ENCODE measurements around the gene TNFRSF12A. TPM values are rescaled to one million over a fixed set of nuclear protein-coding genes. Genes with fewer than 3 reads are reported as not detected.

TNFRSF12A gene
- total and polyA plus RNA-seq, 4 donors = 60.4 to 271 (median 95.7) TPM

DNA sequence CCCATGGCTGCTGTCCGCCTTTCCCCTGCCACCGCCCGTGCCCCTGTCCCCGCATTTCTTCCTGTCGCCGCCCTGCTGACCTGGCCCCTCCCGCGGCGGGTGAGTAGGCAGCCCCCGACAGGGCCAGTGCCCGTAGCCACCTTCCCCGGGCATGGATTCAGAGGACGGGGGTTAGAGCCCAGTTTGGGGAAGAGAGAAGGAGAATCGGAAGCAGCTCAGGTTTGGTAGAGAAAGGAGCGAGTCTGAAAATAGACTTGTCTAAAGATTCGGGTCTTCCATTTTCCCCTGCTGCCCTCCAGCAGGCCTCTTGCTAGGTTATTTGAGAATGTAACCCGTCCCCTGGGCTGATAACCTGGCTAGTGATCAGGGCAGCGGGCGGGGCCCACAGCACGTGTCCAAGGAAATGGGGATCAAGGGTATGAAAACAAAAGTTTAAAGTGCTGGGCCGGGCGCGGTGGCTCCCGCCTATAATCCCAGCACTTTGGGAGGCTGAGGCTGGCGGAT lies 15.3 kb upstream of the TNFRSF12A start:
- DNase-seq = no peak
- Histone ChIP-seq H3K4me1 (ENCODE audit: control insufficient read depth in 1 of 2, insufficient read depth in 2 of 2, low read length in 2 of 2) (no peaks in the 10 kb centered on the region), H3K9me3 (ENCODE audit: control insufficient read depth, low read length) (no peaks in the 10 kb centered on the region), H3K36me3 (ENCODE audit: control insufficient read depth in 1 of 2, insufficient read depth in 2 of 2, low read length in 1 of 2) (no peaks in the 10 kb centered on the region), H3K27me3 (ENCODE audit: control insufficient read depth in 1 of 2, insufficient read depth in 2 of 2, low read length in 1 of 2) (no peaks in the 10 kb centered on the region), H3K4me3 (ENCODE audit: low read length in 2 of 2) (no peak overlapping the region), H3K27ac (ENCODE audit: low read depth in 1 of 2, low read length in 2 of 2) (no peak overlapping the region)
- WGBS, 2 donors = 20 to 21% methylated on average over 22 to 25 of the region's 25 CpGs
- ATAC-seq (ENCODE audit: low FRiP score) = no peak
- intact Hi-C loops (cut with DNase I) = no loop called here

DNA sequence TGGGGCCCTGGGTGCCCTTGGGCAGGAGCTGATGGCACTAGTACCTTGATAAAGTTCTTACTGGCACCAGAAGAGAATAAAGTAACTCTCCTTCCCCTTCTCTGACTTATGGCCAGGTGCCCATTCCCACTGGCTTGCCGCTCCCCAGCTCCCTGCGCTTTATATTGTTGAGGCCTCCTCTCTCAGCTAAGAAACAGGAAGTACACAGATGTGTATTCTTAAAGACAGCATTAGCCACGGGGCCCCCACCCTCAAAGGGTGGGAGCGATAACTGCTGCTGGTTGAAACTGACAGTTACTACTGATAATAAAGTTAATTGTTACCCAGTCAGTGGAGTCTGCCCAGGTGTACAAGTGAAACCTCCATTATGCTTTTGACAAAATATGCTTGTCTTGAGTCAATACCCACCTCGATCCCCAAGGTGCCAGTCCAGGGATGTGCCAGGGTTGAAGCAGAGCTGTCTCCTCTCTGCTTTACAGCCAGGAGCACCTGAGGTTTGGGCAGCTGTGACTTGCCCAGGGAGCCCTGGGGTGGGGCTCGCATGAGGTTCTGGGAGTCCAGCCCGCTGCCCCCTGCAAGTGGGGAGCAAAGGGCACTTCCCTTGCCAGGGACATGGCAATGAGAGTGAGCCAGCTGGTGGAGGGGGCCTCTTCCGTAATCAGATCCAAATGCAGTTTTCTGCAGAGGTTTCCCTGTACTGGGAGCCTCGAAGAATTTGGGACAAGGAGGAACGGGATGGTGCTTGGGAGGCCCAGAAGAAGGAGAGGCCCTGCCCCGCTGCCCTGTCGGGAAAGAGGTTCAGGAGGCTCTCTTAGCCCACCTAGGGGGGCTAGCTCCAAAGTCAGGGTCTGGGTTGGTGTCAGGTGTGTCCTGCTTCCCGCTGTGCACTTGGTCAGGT lies 12.9 kb upstream of the TNFRSF12A start:
- Histone ChIP-seq H3K27me3 (ENCODE audit: control insufficient read depth in 1 of 2, insufficient read depth in 2 of 2, low read length in 1 of 2) (no peaks in the 10 kb centered on the region), H3K9me3 (ENCODE audit: control insufficient read depth, low read length) (no peaks in the 10 kb centered on the region), H3K36me3 (ENCODE audit: control insufficient read depth in 1 of 2, insufficient read depth in 2 of 2, low read length in 1 of 2) (no peaks in the 10 kb centered on the region), H3K27ac (ENCODE audit: low read depth in 1 of 2, low read length in 2 of 2) (no peak overlapping the region), H3K4me3 (ENCODE audit: low read length in 2 of 2) (no peak overlapping the region), H3K4me1 (ENCODE audit: control insufficient read depth in 1 of 2, insufficient read depth in 2 of 2, low read length in 2 of 2) (no peaks in the 10 kb centered on the region)
- intact Hi-C loops (cut with DNase I) = no loop called here
- DNase-seq (no peak), ATAC-seq (ENCODE audit: low FRiP score) (no peak)
- 77 to 79% methylated on average over 13 of the region's 13 CpGs for WGBS, 2 donors

DNA sequence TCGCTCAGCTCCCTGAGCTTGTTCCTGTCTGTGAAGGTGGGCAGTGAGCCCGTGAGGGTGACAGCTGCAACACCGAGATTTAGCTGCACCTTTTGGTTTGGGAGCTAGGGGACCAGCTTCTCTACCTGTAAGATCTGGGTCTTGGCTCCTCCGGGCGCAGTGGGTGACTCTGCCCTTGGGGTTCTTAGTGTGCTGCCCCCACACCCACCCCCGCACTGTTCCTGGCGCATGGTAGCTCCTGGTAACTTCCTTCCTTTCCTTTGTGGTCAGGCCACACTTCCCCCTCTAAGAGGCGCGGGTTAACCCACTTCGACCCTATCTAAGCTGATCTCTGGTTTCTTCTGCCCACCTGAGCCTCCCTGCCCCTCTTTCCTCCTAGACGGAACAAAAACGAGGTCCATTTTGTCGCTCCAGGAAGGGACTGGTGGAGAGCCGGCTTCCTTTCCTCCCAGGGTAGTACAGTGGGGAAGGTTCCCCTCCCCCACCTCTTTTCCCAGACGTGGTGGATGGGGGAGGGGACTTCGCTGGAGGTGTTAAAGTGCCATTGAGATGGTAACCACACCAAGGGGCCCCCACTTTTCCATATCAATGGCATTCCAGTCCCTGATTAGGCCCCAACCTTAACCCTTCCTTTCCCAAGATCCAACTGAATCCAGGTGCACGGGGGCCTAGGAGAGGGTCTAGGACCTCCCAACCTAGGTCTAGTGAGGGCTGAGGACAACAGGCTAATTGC lies 12.0 kb upstream of the TNFRSF12A start:
- H3K4me3 ChIP-seq (ENCODE audit: low read length in 2 of 2) = no peak overlapping the region
- no peaks in the 10 kb centered on the region for H3K9me3 ChIP-seq (ENCODE audit: control insufficient read depth, low read length)
- ATAC-seq (ENCODE audit: low FRiP score) (no peak), DNase-seq (no peak)
- intact Hi-C loops (cut with DNase I) = no loop called here
- H3K27me3 ChIP-seq (ENCODE audit: control insufficient read depth in 1 of 2, insufficient read depth in 2 of 2, low read length in 1 of 2) = no peaks in the 10 kb centered on the region
- H3K36me3 ChIP-seq (ENCODE audit: control insufficient read depth in 1 of 2, insufficient read depth in 2 of 2, low read length in 1 of 2) = no peaks in the 10 kb centered on the region
- WGBS, 2 donors = 26 to 31% methylated on average over 17 of the region's 17 CpGs
- H3K27ac ChIP-seq (ENCODE audit: low read depth in 1 of 2, low read length in 2 of 2) = no peak overlapping the region
- no peaks in the 10 kb centered on the region for H3K4me1 ChIP-seq (ENCODE audit: control insufficient read depth in 1 of 2, insufficient read depth in 2 of 2, low read length in 2 of 2)

DNA sequence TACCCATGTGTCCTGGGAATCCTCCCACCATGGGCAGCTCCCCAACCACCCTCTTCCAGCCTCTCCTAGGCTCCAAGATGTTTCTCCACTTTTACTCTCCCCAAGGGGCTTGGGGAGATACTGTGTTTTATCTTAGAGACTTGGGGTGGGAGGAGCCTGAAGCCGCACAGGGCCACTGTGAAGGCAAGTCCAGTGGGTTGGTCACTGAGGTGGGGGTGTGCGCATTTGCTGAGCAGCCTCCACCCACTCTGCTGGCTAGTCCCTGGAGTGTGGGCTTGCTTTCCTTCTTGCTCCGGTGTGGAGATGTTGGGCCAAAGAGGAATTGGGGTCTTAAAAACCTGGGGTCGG lies 11.5 kb upstream of the TNFRSF12A start:
- Histone ChIP-seq H3K36me3 (ENCODE audit: control insufficient read depth in 1 of 2, insufficient read depth in 2 of 2, low read length in 1 of 2) (no peaks in the 10 kb centered on the region), H3K27ac (ENCODE audit: low read depth in 1 of 2, low read length in 2 of 2) (no peak overlapping the region), H3K9me3 (ENCODE audit: control insufficient read depth, low read length) (no peaks in the 10 kb centered on the region), H3K4me1 (ENCODE audit: control insufficient read depth in 1 of 2, insufficient read depth in 2 of 2, low read length in 2 of 2) (no peaks in the 10 kb centered on the region), H3K27me3 (ENCODE audit: control insufficient read depth in 1 of 2, insufficient read depth in 2 of 2, low read length in 1 of 2) (no peaks in the 10 kb centered on the region), H3K4me3 (ENCODE audit: low read length in 2 of 2) (no peak overlapping the region)
- ATAC-seq (ENCODE audit: low FRiP score) (no peak), DNase-seq (no peak)
- intact Hi-C loops (cut with DNase I) = no loop called here
- WGBS, 2 donors = 25 to 38% methylated on average over 4 of the region's 4 CpGs

DNA sequence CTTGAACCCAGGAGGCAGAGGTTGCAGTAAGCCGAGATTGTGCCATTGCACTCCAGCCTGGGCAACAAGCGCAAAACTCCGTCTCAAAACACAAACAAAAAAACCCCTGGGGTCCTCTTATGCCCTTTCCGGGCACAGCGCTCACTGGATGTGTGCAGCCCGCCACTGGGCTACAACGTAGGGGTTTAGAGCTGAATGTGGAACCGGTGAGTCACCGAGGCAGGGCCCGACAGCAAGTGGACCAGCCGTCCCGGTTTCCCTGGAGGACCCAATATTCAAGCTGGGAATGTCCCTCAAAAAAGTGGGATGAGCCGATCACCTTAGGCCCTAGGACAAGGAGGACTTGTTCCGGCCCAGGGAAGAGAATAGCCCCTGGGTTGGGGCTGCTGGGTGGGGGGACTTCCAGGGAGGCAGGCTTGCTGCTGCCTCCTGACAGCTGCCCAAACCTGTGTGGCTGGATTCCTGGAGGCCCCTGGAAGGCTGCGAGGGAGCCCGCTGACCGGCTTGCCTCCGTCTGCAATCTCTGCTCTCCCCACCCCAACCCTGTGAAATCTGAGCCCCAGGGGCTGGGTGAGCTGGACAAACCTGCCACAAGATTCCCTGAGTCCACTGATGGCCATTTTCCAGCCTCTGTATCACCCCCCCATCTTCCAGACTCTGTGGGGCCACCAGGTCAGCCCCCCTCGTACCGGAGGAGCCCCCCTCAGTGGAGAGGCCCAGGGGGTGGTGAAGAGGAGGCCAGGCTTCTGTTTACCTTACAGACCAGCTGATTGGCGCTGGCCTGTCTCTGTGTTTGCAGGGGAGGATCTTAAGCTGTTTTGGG lies 10.4 kb upstream of the TNFRSF12A start:
- Histone ChIP-seq H3K27ac (ENCODE audit: low read depth in 1 of 2, low read length in 2 of 2) (no peak overlapping the region), H3K4me1 (ENCODE audit: control insufficient read depth in 1 of 2, insufficient read depth in 2 of 2, low read length in 2 of 2) (no peaks in the 10 kb centered on the region), H3K9me3 (ENCODE audit: control insufficient read depth, low read length) (no peaks in the 10 kb centered on the region), H3K4me3 (ENCODE audit: low read length in 2 of 2) (no peak overlapping the region), H3K27me3 (ENCODE audit: control insufficient read depth in 1 of 2, insufficient read depth in 2 of 2, low read length in 1 of 2) (no peaks in the 10 kb centered on the region), H3K36me3 (ENCODE audit: control insufficient read depth in 1 of 2, insufficient read depth in 2 of 2, low read length in 1 of 2) (no peaks in the 10 kb centered on the region)
- no peak for ATAC-seq (ENCODE audit: low FRiP score)
- intact Hi-C loops (cut with DNase I) = no loop called here
- no peak for DNase-seq
- WGBS, 2 donors = 40 to 49% methylated on average over 21 of the region's 21 CpGs

DNA sequence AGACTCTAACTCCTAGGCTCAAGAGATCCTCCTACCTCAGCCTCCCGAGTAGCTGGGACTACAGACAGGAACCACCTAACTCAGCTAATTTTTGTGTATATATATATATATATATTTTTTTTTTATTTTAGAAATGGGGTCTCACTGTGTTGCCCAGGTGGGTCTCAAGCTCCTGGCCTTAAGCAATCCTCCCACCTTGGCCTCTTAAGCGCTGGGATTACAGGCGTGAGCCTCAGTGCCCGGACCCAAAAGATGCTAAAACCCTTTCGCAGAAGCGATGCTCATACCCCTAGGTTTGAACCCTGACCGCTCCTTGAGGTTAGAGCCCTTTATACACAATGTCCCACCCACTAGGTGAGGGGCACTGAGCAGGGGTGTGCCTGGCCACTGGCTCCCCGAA lies 9.7 kb upstream of the TNFRSF12A start:
- H3K27me3 ChIP-seq (ENCODE audit: control insufficient read depth in 1 of 2, insufficient read depth in 2 of 2, low read length in 1 of 2) = no peaks in the 10 kb centered on the region
- H3K36me3 ChIP-seq (ENCODE audit: control insufficient read depth in 1 of 2, insufficient read depth in 2 of 2, low read length in 1 of 2) = no peaks in the 10 kb centered on the region
- no peaks in the 10 kb centered on the region for H3K4me1 ChIP-seq (ENCODE audit: control insufficient read depth in 1 of 2, insufficient read depth in 2 of 2, low read length in 2 of 2)
- WGBS, 2 donors = 92 to 93% methylated on average over 8 of the region's 8 CpGs
- ATAC-seq (ENCODE audit: low FRiP score) (no peak), DNase-seq (no peak)
- no peaks in the 10 kb centered on the region for H3K9me3 ChIP-seq (ENCODE audit: control insufficient read depth, low read length)
- H3K4me3 ChIP-seq (ENCODE audit: low read length in 2 of 2) = no peak overlapping the region
- intact Hi-C loops (cut with DNase I) = no loop called here
- no peak overlapping the region for H3K27ac ChIP-seq (ENCODE audit: low read depth in 1 of 2, low read length in 2 of 2)

DNA sequence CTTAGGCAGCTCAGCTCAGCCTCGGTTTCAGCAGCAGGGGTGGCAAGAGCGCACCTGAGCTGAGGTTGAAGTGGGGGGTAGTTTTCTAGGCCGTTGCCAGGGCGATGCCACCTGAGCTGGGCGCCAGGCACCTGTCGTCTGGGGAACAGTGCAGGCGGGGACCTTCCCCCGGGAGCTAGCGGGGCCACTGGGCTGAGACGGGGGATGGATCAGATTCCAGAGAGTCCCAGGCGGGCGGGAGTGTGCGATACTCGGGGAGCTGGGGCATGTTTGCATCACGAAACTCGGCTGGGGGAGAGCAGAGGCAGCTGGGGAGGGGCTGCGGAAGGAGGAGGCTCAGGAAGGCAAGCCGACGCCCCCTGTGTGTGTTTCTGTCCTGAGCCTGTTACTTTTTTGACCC lies 7.9 kb upstream of the TNFRSF12A start:
- no peak overlapping the region for H3K4me3 ChIP-seq (ENCODE audit: low read length in 2 of 2)
- no peak overlapping the region for H3K27ac ChIP-seq (ENCODE audit: low read depth in 1 of 2, low read length in 2 of 2)
- no peaks in the 10 kb centered on the region for H3K4me1 ChIP-seq (ENCODE audit: control insufficient read depth in 1 of 2, insufficient read depth in 2 of 2, low read length in 2 of 2)
- ATAC-seq (ENCODE audit: low FRiP score) (no peak), DNase-seq (no peak)
- H3K36me3 ChIP-seq (ENCODE audit: control insufficient read depth in 1 of 2, insufficient read depth in 2 of 2, low read length in 1 of 2) = no peaks in the 10 kb centered on the region
- intact Hi-C loops (cut with DNase I) = no loop called here
- WGBS, 2 donors = 5 to 14% methylated on average over 19 of the region's 19 CpGs
- H3K27me3 ChIP-seq (ENCODE audit: control insufficient read depth in 1 of 2, insufficient read depth in 2 of 2, low read length in 1 of 2) = no peaks in the 10 kb centered on the region
- H3K9me3 ChIP-seq (ENCODE audit: control insufficient read depth, low read length) = no peaks in the 10 kb centered on the region

DNA sequence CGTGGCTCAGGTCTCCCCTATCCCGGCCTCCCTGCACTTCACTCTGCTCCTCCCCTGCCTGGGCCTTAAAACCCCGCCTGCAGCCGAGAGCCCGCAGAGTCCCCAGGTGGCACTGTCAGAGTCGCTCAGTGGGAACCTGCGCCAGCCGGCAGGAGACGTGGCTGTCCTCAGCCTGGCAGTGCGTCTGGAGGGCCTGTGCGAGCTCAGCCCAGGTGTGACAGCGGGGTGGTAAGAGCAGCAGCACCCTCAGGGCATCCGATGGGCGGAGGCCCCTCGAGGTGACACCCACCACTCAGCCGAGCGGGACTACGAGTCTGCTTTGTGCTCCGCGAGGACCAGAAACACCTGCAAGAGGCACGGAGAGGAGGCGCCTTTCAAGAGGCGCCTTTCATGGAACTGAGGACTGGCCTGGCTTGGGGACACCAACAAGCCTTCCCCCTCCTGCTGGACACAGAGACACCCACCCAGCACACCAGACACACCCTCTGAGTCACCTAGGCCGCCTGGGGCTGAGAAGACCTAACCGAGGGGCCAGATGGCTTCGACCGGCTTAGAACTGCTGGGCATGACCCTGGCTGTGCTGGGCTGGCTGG lies 7.2 kb upstream of the TNFRSF12A start, which contains the start of gene CLDN9:
TSS of gene CLDN9 (plus strand) at position 96 of the 593 bp plus-strand sequence. CDS start at position 536, 440 bp downstream.
- Histone ChIP-seq H3K4me1 (ENCODE audit: control insufficient read depth in 1 of 2, insufficient read depth in 2 of 2, low read length in 2 of 2) (no peaks in the 10 kb centered on the region), H3K9me3 (ENCODE audit: control insufficient read depth, low read length) (no peaks in the 10 kb centered on the region), H3K4me3 (ENCODE audit: low read length in 2 of 2) (no peak within 1 kb of the TSS), H3K27me3 (ENCODE audit: control insufficient read depth in 1 of 2, insufficient read depth in 2 of 2, low read length in 1 of 2) (no peaks in the 10 kb centered on the region), H3K27ac (ENCODE audit: low read depth in 1 of 2, low read length in 2 of 2) (no peak within 1 kb of the TSS), H3K36me3 (ENCODE audit: control insufficient read depth in 1 of 2, insufficient read depth in 2 of 2, low read length in 1 of 2) (no peaks in the 10 kb centered on the region)
- WGBS, 2 donors = 47 to 54% methylated on average over 27 of the region's 27 CpGs
- intact Hi-C loops (cut with DNase I) = no loop called here
- DNase-seq (no peak), ATAC-seq (ENCODE audit: low FRiP score) (no peak)

All from aorta (tissue), 5 donors.